T-helper 2 cell (primary cell): ENCODE measurements around the gene LZTS2.
"Not testable (repeated sequence)": the region's sequence is repeated elsewhere in the genome, so short reads cannot be mapped to it uniquely, and the experiment has no call there.

Source experiments
- DNase-seq, 5 experiments: peaks; one replicate each; pipeline versions ENCODE4 v3.0.0 to v3.0.0-alpha.2; 2012 to 2022

The LZTS2 gene

DNA sequence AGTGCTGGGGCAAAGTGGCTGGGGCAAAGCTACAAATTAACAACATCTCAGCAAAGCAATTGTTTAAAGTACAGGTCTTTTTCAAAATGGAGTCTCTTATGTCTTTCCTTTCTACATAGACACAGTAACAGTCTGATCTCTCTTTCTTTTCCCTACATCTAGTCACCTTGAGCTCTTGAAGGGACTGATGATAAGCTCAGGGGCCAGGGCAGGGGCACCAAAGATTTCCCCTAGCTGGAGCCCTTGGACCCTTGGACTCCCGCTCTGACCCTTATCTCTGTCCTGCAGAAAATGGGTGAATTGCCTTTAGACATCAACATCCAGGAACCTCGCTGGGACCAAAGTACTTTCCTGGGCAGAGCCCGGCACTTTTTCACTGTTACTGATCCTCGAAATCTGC lies 34.8 kb downstream of the LZTS2 start:
- DNase-seq, result not testable (repeated sequence)

DNA sequence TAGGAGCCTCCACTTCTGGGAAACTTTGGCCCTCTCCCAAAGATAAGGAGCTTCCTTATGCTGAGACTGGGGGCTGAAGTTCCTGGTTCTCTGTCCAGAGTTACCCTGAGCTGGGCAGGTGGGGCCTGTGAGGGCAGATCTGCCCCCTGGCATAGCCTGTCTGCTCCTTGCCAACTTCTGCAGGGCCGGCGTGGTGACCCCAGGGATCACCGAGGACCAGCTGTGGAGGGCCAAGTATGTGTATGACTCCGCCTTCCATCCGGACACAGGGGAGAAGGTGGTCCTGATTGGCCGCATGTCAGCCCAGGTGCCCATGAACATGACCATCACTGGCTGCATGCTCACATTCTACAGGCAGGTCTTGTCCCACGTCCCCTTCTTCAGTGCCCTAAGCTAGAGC lies 35.7 kb downstream of the LZTS2 start:
- no peak for DNase-seq

DNA sequence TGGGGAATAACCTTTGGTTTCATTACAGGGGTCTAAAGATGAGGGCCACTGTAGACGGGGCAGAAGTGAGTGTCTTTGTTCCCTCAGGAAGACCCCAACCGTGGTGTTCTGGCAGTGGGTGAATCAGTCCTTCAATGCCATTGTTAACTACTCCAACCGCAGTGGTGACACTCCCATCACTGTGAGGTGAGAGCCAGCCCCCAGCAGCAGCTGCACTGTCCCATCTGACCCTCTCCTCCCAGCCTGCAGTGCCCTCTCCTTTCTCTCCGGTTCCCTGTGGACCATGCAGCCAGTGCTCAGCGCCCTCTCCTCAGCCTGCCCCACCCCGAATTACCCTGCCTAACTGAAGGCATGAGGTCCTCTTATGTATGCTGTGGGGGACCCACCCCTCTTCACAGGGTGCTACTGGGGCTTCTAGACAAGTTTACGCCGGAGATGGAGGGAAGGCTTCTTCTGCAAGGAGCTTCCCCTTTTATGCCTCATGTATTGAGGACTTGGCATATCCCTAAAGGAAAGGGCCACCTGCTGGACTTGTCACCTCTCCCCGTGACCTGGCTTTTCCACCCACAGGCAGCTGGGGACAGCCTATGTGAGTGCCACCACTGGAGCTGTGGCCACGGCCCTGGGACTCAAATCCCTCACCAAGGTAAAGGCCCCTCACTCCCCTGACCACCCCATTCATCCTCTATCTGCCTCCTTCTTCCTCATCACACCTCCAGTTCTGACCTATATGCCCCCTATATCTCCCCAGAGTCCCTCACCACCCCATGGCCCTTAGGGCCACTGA lies 36.5 kb downstream of the LZTS2 start:
- DNase-seq, result no peak

DNA sequence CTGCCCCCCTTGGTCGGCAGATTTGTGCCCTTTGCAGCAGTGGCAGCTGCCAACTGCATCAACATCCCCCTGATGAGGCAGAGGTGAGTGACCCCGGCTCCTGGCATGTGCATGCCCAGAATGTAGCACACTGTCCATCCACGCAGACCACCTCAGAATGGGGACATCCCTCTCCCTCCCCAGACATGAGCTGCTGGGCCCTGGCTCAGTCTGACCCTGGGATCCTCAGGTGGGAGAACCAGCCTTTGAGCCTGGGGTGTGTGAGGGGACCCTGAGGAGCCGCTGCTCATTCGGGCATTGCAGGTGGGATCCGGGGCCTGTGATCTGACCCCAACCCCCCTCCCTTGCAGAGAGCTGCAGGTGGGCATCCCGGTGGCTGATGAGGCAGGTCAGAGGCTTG lies 37.1 kb downstream of the LZTS2 start:
- no peak for DNase-seq

DNA sequence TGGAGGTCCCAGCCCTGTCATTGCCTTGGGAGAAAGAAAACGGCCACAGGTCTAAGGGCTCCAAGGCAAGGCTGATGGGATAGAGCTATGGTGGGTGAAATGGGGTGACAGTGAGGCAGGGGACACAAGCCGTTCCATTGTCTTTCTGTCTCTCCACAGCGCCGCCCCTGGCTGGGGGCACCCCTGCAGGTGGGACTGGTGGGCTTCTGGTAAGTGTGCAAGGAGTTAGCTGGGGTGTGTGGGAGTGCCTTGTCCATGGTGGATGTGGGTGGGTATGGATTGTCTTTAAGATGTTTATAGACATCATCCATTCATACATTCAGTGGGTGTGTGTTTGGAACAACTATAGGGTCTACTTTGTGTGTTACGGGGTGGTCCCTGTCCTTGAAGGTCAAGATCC lies 38.9 kb downstream of the LZTS2 start:
- no peak for DNase-seq

DNA sequence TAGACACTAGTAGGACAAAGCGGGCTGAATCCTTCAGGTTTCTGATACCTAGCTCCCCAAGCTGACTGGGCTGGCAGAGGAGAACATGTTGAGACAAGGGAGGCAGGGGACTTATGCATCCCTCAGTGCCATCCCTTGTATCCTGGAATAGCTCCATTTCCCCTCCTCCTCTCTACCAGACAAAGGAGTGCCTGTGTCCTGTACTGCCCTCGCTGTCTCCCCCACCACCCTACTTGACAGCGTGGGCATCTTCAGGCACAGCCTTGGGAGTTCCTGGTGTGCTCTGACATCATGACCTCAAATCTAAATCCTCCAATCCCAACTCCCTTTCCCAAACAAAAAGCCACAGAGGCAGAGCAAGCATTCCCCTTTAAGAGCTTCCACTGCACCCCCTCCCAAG lies 40.5 kb downstream of the LZTS2 start:
- DNase-seq, result no peak

DNA sequence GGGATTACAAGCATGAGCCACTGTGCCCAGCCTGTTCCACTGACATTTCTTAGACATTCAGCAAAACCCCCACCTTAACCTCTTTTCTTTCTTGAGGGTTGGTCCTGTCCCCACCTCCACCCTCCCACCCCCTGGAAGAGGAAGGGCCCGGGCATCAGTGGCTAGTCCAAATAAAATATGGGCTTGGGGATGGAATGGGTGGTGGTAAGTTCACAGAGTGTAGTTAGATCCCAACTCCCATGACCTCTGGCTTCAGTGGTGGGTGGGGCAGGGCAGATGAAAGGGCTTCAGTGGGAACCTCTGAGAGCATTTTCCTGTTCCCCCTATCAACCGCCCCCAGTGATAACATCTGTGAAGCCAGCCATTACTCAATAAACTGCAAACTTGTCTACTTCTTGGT lies 41.2 kb downstream of the LZTS2 start:
- DNase-seq, result no peak

DNA sequence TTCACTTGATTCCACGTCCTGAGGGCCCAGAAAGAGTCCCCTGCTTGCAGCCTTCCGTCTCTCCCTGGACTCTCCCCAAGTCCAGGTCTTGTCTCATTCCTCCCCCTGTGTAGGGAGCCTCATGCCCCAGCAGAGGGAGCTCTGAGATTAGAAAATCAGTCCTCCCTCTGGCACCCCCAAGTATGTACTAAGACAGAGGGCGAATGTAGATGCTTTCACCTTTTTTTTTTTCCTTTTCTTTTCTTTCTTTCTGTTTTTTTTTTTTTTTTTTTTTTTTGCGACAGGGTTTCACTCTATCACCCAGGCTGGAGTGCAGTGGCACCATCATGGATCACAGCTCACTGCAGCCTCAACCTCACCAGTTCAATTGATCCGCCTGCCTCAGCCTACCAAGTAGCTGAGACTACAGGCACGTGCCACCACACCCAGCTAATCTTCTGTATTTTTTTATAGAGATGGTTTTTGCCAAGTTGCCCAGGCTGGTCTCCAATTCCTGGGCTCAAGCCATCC lies 41.7 kb downstream of the LZTS2 start:
- DNase-seq, result peak in 4 of 5 experiments; percentile 60 to 78 (median 62)

DNA sequence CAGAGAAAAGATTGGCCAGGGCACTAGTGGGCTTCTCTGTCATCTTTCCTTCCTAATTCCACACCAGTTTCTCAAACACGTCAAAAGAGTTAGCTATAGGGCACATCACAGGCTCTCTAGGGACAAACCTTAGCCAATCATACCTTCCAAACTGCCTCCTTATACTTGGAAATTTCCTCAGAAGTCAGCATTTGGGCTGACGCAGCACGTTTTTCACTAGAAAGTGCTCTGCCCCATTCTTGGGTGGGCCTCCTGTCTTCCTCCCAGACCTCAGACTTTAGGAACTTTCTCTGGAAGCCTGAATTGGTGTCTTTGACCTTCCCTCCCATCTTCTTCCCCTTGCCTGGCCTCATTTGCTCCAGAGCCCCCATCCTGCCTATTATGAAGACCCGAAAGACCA lies 42.5 kb downstream of the LZTS2 start:
- no peak for DNase-seq

DNA sequence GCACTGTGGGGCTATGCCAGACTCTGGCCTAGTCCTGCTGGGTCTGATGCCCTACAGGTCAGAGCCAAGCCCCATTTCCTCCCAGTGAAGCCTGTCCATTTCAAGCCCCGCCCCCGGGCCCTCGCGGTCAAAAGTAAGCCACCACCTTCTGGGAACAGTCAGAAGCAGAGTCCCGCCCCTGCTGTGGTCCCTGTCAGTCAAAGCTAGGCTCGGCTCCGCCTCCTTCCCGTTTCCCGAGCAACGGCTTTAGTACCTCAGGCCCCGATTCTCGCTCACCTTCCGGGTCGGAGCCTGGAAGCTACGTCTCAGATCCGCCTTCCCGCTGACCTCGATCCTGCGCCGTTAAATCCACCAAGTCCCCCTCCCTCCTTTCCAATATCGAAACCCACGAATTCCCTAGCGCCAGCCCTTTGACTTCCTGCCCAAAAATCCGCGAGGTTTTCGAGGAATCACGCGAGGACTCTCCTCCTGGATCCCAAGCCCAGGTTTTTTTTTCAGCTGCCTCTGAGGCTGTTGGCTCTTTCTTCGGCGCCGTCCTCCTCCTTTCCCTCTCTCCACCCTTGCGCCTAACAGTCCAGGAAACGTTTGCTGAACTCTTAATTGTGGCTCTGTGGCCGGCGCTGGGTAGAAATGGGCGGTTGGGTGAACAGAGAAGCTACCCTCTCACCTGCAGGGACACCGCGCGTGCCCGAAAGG lies 43.2 kb downstream of the LZTS2 start:
- DNase-seq, result peak; percentile 49 to 91 (median 75)

DNA sequence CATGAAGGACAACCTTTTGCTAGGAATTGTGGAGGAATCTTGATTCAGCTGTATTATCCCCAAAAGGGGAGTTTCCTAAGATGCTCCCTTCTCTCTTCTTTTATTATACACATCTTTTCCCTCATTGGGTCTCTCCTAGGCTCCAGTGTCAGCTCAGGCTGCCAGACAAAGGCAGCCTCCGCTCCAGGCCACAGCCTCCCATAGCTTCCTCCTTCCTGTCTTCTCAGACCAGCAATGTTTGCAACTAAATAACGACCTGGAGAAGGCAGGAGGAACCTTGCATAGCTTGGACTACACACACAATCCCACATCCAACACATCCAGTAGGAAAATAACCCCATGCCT lies 43.7 kb downstream of the LZTS2 start:
- no peak for DNase-seq

DNA sequence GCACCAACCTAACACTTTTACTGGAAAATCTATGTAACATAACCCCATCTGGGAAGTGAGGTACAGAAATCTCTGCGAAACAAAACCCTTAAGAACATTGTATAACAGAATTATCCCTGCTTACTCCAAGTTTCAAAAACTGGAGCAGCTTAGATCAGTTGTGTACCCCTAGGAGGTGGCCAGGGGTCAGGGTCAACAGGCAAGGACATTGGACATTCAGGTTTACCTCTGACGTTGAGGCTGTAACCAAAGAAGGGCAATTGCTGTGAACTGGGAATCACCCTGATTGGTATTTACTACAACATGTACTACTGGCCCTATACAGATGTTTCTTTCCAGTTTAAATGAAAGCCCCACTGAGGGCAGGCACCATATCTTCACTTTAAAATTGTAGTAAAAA lies 44.5 kb downstream of the LZTS2 start:
- no peak for DNase-seq

DNA sequence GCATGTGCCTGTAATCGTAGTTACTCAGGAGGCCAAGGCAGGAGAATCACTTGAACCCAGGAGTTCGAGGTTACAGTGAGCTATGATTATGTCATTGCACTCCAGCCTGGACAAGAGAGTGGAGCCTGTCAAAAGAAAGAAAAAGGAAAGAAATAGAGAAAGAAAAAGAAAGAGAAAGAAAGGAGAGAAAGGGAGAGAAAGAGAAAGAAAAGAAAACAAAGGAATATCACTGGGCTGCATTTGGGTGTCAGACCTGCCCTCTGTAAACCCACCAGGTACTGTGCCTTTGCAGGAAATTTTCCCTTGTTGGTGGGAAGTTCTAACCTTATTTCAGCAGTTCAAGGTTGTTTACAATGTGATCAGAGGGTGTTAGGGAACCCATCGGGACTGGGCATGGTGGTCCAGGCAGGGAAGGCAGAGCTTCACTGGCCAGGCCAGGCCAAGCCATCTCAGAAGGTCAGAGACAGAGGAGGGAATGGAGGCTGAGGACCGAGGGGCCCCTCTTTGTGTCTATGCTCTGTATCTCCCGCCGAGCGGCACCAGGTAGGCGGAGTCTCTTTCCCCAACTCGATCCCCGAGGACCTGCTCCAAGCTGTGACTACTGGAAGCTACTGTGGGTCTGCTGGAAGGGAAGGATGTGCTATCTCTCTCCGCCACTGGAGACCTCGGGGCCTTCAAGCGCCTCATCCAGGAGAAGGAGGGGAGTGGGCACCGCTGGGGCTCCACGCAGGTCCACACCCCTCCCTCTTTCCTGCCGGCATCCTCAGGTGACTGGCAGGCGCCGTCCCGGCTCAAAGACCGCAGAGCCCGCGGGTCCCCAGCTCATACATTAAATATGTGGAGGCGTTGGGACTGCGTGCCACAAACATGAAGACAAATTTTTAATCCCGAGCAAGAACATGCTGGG lies 47.0 kb downstream of the LZTS2 start:
- no peak for DNase-seq

DNA sequence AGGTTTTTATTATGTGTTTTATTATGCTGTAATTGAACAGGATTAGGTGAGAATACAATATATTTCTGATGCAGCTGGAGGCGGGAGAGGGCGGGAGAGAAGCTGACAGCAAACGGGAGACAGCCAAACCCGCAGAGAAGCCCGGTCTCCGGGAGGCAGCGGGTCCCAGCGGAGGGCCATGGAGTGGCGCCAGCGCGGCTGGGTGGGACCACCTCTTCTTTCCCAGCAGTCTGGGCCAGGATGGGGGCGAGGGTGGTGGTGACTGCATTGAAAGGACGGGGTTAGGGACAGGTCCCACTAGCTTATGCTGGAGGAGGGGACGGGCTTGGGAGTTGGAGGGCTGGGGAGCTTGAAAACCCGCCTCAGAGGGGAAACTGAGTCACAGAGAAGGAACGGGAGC lies 47.7 kb downstream of the LZTS2 start:
- DNase-seq, result no peak

DNA sequence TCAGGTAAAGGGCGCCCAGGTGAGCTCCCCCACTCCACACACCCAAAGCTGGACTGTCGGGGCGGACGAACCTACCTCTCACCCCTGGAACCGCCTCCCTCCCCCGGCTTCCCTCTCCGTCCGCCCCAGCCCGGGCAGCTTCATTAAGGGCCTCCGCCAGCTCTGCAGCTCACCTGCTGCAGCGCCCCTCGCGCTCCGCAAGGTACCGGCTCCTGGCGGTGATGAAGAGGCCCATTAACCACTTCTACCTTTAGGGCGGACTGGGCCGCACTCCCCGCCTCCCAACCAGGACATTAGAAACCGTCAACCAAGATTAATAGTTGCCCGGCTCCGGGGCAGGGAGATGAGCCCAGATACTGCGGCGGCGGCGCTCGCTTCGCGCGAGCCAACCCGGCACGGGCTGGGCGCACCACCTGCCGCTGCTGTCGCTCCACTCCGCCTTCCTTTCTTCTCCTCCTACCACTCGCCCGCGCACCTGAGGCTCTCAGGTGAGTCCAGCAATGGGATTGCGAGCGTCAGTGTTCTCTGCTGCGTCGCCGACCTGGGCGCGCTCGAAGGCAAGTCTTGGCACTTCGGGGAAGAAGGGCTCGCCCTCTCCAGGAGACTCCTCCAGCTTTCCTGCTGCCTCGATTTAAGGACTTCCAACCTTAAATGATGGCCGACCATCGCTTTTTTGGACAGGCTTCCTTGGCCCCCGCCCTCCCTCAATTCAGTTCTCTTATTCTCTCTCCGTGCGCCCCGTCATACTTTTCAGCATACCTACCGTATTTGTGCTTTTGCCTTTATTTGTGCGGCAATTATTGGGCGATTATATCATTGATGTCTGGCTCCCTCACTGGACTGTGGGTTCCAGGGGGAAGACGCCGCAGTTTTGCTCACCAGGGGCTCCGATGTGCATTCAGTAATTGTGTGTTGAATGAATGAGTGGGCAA lies 48.6 kb downstream of the LZTS2 start:
- DNase-seq, result no peak

DNA sequence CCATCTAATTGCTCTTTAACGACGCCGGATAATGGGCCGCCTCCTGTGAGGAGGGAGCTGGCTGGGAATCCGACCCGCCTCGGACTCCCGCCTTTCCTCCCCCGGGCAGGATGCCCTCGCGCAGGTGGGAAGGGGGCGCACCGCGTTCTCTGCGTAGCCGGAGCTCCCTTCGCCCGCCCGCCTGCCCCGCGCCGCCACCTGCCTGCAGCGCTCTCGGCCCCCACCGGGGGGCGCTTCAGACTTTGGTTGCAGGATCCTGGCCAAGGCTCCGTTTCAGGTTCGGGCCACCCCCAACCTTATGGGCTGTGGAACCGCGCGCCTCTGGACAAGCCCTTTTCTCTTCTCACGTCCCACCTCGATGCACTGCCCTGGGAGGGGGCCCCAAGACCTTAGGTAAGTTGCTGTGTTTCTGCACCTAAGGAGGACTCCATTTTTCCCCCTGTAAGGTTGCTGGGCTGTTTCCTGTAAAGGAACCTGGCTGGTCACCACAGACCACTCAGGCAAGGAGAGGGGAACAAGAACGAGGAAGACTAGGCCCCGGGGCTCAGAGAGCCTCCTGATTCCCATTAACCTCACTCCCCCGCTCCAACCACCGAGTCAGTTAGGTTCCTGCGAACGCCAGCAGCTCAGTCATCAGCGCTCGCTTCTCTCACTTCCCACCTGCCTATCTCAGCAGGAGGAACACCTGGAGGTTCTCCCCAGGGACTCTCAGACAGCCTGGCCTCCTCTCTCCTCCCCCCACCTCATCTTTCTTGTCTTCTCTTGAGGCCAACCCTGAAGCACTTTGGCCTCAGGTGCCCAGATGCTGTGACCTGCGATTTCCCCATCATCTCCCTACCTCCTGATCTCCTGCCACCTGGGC lies 50.8 kb downstream of the LZTS2 start:
- peak; percentile 58 to 76 (median 68) for DNase-seq

DNA sequence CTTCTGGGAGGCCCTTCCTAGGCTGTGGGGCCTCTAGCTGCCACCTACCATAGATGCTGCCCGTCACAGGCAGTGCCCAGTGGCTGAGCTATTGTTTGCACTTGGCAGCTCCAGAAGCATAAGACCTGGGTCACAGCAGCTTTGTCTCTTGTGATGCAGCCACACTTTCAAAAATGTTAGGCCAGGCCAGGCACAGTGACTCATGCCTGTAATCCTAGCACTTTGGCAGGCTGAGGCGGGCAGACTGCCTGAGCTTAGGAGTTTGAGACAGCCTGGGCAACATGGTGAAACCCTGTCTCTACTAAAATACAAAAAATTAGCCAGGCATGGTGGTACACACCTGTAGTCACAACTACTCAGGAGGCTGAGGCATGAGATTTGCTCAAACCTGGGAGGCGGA lies 52.7 kb downstream of the LZTS2 start:
- DNase-seq, result no peak

DNA sequence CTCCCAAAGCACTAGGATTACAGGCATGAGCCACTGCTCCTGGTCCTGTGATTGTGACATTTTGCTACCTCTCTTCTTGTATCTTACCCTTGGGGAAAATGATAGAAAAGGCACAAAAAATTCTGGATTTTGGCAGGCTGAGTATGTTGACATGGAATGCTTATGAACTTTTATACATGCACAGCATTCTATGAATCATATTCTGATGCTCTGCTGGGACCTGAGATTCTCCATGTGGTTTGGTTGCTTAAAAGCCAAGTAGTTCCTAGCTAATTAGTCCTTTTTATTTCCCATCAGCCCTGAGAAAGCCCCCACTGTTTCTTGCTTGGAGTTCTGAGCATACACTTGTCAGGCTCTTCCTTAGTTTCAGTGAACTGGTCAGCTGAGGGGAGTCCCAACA lies 53.9 kb downstream of the LZTS2 start:
- no peak for DNase-seq

DNA sequence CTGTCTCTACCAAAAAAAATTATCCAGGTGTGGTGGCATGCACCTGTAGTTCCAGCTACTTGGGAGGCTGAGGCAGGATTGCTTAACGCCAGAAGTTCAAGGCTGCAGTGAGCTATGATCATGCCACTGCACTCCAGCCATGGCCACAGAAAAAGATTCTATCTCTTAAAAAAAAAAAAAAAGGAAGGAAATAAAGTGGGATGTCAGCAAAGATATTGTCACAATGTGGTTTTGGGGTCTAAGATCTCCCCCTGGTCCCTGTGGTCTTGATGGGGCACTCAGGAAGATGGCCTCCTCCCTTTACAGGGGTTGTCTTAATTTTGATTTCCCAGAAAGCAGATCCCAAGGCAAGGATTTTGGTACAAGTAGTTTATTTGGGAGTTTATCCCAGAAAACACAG lies 54.7 kb downstream of the LZTS2 start:
- DNase-seq, result no peak

DNA sequence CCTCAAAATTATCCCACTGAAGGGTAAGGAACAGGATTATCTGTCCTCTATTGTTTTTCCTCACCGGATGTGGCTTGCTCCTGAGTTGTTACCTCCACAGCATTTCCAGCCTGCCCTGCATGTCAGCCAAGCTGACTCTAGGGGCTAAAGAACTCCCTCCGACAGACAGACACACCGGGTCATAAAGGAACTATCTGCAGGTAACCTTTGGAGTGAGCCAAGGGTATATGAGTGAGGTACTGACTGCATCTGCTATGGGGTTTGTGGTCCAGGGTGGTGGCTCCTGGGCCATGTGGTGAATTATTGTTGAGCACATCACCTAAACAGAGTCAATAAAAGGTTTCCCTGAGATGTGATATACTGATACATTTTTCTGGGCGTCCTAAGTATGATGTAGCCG lies 55.3 kb downstream of the LZTS2 start:
- no peak for DNase-seq

DNA sequence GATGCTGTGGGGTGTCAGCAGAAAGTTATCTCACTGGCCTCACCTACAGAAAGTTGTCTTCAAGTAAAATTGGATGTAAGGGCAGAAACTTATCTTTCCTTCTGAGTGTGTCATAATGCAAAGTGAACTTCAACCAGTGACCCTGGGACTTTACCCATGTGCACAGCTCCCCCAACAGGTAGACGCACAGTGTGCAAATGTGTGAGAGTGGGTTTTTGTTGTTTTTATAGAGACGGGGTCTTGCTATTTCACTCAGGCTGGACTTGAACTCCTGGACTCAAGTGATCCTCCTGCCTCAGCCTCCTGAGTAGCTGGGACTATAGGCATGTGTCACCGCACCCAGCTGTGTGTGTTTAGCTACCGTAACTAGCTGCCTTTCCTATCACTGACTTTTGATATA lies 55.8 kb downstream of the LZTS2 start:
- no peak for DNase-seq
